Stimulated activated CD8-positive, alpha-beta memory T cell treated with anti-CD3 and anti-CD28 coated beads, Interleukin-12 subunit alpha, Interleukin-12 subunit beta, amount 100 ng/mL, for 4 hours (primary cell): ENCODE results near the gene DLEU7.

ENCODE experiments used
- DNase-seq: peaks from one replicate; pipeline ENCODE4 v3.0.0-alpha.2; 2020; ENCODE audit warnings: low read depth

DLEU7 gene

DNA sequence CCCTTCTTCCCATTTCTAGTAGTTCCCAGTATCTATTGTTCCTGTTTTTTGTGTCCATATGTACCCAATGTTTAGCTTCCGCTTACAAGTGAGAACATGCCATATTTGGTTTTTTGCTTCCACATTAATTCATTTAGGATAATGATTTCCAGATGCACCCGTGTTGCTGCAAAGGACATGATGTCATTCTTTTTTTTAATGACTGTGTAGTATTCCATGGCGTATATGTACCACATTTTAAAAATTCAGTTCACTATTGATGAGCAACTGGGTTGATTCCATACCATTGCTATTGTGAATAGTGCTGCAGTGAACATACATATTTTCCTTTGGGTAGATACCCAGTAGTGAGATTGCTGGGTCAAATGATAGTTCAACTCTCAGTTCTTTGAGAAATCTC lies 50.5 kb downstream of the DLEU7 start:
- DNase-seq = no peak

GRCh38 chr13:50788551-50789210 lies 54.8 kb downstream of the DLEU7 start:
- no peak for DNase-seq

GRCh38 chr13:50787316-50788195 lies 55.9 kb downstream of the DLEU7 start:
- no peak for DNase-seq

GRCh38 chr13:50783717-50784290 lies 59.7 kb downstream of the DLEU7 start:
- no peak for DNase-seq

DNA sequence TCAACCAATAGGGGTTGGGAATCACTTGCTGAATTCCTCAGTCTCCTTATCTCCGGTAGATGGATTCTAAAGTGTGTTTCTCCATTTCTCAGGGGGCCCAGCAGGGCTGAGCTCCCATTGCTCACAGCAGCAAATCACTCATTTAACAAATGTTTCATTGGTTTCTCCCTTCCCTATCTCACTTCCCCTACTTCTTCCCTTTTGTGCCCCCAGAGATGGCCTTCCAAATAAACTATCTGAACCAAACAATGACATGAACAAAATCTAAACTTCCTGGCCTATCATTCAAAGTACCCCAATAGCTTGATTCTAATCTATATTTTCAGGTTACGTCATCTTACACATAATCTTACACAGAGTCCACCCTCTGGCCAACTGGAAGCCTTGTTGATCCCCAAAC lies 60.4 kb downstream of the DLEU7 start:
- DNase-seq = no peak

DNA sequence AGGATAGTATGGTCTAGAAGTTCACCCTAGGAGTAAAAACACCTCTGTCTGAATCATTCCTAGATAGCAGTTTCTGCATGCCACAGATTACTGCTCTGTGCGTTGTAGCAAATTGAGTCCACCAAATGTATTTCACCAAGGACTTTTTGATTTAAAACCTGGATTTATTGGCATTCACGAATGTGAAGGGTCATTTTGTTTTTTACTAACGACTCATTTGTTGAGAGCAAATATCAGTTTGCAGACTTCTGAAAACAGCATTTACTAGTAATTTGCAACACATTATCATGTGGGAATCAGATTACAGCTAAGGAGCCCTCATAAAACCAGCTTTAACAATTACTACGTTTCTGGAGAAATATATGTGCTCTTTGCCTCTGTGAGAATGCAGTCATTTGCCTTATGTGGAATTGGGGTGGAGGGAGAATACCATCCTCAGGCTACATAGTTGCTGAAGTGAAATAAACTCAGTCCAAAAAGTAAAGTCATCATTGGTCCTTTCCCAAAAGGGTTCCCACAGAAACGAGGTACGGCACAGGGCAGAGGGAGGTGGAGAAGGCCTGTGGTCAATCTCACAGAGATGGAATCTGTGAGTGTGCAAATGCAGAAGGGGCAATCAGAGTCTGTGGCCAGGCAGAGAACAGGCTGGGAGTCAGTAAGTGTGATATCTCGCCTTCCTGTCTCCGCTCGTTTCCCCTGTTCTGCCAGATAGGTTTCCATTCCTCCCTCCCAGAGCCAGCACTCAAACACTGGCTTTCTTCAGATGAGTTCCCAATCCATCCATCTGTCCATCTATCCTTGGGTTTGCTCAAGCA lies 63.1 kb downstream of the DLEU7 start:
- no peak for DNase-seq

DNA sequence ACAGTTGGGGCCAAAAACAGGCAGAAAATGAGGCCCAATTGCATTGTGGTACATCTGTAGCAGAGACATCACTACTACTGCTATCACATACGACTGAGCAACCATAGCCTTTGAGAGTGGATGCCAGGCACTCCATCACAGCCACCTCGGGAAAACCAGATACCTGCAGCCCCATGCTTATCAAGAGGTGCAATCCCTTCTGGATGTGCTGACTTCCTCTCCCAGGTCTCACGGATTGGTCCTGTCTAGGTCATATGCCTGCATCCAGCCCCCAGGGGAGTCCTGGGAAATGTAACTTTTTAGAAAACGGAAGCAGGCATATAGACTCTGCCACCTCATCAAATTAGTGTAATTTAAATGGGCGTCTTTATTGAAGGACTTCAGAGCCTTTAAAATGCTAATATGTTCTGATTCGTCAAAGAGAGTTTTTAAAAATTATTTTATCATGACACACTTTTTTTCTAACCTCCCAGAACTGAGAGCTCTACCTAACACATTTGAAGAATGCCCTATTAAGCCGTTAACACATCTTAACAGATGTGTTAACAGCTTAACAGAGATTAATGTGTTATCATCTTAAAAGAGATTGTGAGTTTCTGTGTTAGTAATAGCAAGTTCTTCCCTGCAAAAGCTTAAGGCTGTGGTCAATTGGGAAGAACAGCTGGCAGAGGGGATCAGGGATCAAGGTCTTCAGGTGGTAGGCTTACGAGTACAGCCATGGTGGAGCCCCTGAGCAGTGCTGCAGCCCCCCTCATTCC lies 63.9 kb downstream of the DLEU7 start:
- no peak for DNase-seq
